Activated CD4-positive, alpha-beta T cell treated with anti-CD3 and anti-CD28 coated beads, Interleukin-2, amount 50 U/mL, for 48 hours (primary cell): ENCODE results near the gene RNF183.

Experiments used
- DNase-seq, 2 experiments: peaks; one replicate each; pipeline ENCODE4 v3.0.0-alpha.2; 2020

RNF183 gene

GRCh38 chr9:113302792-113303418 is at the start of gene RNF183:
RNF183 (minus strand) TSS chr9:113303376; CDS start chr9:113298184, 5,192 bp downstream.
- no peak for DNase-seq

GRCh38 chr9:113352411-113352810 is 49.2 kb upstream of the RNF183 start:
- no peak for DNase-seq

- no peak for DNase-seq
Observed at GRCh38 chr9:113352006-113352405, 48.8 kb upstream of the RNF183 start.

- DNase-seq, result peak; percentile 44 to 61
Observed at GRCh38 chr9:113350937-113351336, 47.8 kb upstream of the RNF183 start.

- DNase-seq, result peak in 1 of 2 experiments; percentile 49
Observed at GRCh38 chr9:113350107-113350661, 47.0 kb upstream of the RNF183 start.

GRCh38 chr9:113349445-113350094 is 46.4 kb upstream of the RNF183 start, which contains the start of gene BSPRY:
BSPRY (plus strand) TSS chr9:113349541; CDS start chr9:113349580, 39 bp downstream.
- DNase-seq, result peak; percentile 36 to 40

- DNase-seq, result no peak
Observed at GRCh38 chr9:113349066-113349444, 45.9 kb upstream of the RNF183 start.

GRCh38 chr9:113348437-113348836 is 45.3 kb upstream of the RNF183 start:
- no peak for DNase-seq

- DNase-seq, result no peak
Observed at GRCh38 chr9:113345671-113346070, 42.5 kb upstream of the RNF183 start.

GRCh38 chr9:113345190-113345589 is 42.0 kb upstream of the RNF183 start:
- no peak for DNase-seq

- DNase-seq, result no peak
Observed at GRCh38 chr9:113343732-113344231, 40.6 kb upstream of the RNF183 start.

- DNase-seq, result no peak
Observed at GRCh38 chr9:113341712-113342410, 38.7 kb upstream of the RNF183 start.

- DNase-seq, result peak; percentile 85 to 88
Observed at GRCh38 chr9:113340011-113340699, 37.0 kb upstream of the RNF183 start, which contains the start of gene WDR31. WDR31 (minus strand) TSS chr9:113340275; CDS start chr9:113332022, 8,253 bp downstream.

- DNase-seq, result no peak
Observed at GRCh38 chr9:113337714-113338113, 34.5 kb upstream of the RNF183 start.

GRCh38 chr9:113331780-113332179 is 28.6 kb upstream of the RNF183 start:
- no peak for DNase-seq

- DNase-seq, result no peak
Observed at GRCh38 chr9:113328045-113328782, 25.0 kb upstream of the RNF183 start.

GRCh38 chr9:113326230-113326629 is 23.1 kb upstream of the RNF183 start:
- DNase-seq, result no peak

- no peak for DNase-seq
Observed at GRCh38 chr9:113322671-113323070, 19.5 kb upstream of the RNF183 start.

- no peak for DNase-seq
Observed at GRCh38 chr9:113320051-113320450, 16.9 kb upstream of the RNF183 start.

- DNase-seq, result no peak
Observed at GRCh38 chr9:113319054-113319453, 15.9 kb upstream of the RNF183 start.

GRCh38 chr9:113317777-113318176 is 14.6 kb upstream of the RNF183 start:
- no peak for DNase-seq

GRCh38 chr9:113316030-113316429 is 12.9 kb upstream of the RNF183 start:
- no peak for DNase-seq
